Fibroblast of mammary gland (primary cell): Measurements from ENCODE around the gene DIO3.
"Not testable (repeated sequence)": the region's sequence is repeated elsewhere in the genome, so short reads cannot be mapped to it uniquely, and the experiment has no call there.

Experiments used
- DNase-seq: peaks from one replicate; pipeline ENCODE4 v3.0.0-alpha.2; 2010; ENCODE audit warnings: low read depth
- H3K4me3 ChIP-seq: 2 replicates; pipeline ENCODE4 v1.5.1; 2011; ENCODE audit warnings: low read depth, mild to moderate bottlenecking, low read length, moderate library complexity; ENCODE audit not compliant: control insufficient read depth
- TF ChIP-seq, protein P1 (sequence below): conservative IDR thresholded peaks from 2 replicates; pipeline ENCODE4 v1.5.1; 2011; ENCODE audit warnings: low read depth, low read length, inconsistent platforms; ENCODE audit not compliant: control insufficient read depth, insufficient read depth

Gene DIO3

DNA sequence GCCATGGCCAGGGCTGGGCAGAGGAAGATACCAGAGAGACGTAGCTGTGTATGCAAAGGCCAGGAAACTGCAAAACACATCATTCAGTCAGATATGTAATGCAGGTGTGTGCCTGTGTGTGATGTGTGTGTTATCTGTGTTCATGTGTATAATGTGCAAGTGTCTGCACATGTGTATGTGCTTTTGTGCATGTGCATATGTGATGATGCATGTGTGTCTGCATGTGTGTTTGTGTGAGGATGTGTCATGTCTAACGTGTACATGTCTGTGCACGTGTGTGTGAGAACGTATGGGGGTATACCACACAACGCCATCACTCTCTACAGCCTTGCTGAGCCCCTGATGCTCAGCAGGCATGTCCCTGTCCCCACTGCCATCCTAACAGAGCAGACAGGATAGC, 9.7 kb downstream of the DIO3 start:
- TF ChIP-seq, protein P1, sequence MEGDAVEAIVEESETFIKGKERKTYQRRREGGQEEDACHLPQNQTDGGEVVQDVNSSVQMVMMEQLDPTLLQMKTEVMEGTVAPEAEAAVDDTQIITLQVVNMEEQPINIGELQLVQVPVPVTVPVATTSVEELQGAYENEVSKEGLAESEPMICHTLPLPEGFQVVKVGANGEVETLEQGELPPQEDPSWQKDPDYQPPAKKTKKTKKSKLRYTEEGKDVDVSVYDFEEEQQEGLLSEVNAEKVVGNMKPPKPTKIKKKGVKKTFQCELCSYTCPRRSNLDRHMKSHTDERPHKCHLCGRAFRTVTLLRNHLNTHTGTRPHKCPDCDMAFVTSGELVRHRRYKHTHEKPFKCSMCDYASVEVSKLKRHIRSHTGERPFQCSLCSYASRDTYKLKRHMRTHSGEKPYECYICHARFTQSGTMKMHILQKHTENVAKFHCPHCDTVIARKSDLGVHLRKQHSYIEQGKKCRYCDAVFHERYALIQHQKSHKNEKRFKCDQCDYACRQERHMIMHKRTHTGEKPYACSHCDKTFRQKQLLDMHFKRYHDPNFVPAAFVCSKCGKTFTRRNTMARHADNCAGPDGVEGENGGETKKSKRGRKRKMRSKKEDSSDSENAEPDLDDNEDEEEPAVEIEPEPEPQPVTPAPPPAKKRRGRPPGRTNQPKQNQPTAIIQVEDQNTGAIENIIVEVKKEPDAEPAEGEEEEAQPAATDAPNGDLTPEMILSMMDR, result no peak

DNA sequence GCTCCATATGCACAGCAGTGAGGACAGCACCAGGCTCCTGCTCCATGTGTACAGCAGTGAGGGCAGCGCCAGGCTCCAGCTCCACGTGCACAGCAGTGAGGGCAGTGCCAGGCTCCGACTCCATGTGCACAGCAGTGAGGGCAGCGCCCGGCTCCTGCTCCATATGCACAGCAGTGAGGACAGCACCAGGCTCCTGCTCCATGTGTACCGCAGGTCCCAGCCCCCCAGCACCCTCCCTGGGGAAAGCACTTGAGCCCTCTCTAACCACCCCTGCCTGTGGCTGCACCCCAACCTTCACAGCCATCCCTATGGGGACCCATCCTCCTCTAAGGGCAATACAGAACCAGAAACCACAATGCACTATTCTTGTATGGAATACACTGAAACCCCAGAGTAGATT, 11.2 kb downstream of the DIO3 start:
- DNase-seq, H3K4me3 ChIP-seq: not testable (repeated sequence)

More for the DNA sequence above, 9.7 kb downstream of the DIO3 start:
- no peak overlapping the region for H3K4me3 ChIP-seq
- no peak for DNase-seq

DNA sequence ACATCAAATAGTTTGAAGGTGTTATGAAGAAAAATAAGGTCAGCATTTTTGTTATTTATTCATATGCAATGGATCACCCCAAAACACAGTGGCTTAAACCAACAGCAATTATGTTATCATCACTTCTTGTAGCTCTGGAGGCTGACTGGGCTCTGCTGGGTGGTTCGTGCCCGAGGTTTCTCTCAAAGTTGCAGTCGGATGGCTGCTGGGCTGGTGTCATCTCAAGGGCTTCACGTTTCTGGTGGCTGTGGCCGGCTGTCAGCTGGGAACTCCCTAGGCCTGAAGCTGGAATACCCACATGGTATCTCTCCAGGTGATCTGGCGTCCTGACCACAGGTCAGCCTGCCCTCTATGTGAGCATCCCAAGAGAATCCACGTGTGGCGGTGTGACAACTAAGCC, 12.0 kb downstream of the DIO3 start:
- DNase-seq, result no peak
- TF ChIP-seq, protein P1, result no peak
- no peak overlapping the region for H3K4me3 ChIP-seq

DNA sequence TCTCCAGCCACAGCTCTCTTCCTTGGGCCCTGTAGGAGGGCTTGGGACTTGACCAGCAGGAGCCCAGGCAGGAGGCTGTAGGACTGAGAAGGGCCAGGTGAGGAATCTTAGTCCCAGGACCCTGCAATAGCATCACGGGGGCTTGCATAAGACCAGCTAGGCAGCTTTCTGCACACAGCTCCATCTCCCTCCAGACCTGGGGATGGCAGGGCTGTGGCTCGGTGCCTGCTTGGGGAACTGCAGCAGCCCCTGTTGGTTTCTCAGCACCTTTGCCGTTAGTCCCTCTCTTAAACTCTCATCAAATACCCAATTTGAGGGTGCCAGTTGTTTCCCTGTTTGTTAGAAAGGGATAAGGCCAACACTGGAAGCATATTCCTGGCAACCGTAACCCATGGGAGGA, 14.3 kb downstream of the DIO3 start:
- H3K4me3 ChIP-seq, result no peak overlapping the region
- TF ChIP-seq, protein P1, result no peak
- DNase-seq, result no peak

DNA sequence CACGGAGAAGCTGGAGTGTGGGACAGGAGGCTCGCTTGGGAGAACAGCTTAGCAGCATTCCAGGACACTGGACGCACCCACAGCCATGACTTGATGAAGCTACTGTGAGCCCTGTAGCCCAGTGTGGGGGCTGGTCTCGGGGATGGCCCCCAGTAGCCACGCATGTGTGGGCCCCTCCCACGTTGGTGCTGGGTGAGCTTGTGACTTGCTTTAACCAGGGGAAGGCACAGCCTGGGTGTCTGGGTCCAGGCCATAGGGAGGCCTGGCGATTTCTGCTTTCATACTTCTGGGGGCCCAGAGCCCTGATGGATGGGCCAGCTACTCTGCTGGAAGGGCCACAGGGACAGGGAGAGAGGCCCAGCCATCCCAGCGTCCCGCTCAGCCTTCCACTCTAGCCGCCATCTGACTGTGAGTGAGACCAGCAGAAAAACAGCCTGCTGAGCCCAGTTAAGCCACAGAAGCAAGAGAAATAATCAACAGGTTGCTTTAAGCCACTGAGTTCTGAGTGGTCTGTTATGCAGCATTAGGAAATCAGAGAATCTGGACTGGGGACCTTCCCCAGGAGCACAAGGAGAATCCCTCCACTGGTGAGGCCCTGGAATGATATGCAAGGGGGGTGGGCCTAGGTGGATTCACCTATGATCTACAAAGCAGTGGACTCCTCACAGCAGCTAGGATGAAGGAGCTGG, 16.1 kb downstream of the DIO3 start:
- no peak overlapping the region for H3K4me3 ChIP-seq
- DNase-seq, result no peak
- TF ChIP-seq, protein P1, result no peak

DNA sequence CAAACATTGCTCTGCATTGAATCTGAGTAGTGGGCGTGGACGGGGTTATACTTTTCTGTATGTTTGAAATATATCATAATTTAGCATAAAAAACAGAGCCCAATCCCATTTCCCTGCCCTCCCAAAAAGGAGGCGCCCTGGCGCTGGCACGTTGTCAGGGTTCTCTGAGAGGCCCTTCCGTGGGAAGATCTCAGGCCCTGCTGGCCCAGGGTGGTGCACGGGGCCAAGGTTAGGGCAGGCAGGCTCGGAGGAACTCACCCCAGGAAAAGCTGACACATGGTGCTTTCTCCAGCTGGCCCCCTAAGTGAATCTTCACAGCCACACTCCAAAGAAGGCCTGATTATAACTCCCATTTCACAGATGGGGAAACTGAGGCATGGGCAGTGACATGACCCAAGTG, 17.2 kb downstream of the DIO3 start:
- TF ChIP-seq, protein P1, result no peak
- no peak for DNase-seq
- no peak overlapping the region for H3K4me3 ChIP-seq

DNA sequence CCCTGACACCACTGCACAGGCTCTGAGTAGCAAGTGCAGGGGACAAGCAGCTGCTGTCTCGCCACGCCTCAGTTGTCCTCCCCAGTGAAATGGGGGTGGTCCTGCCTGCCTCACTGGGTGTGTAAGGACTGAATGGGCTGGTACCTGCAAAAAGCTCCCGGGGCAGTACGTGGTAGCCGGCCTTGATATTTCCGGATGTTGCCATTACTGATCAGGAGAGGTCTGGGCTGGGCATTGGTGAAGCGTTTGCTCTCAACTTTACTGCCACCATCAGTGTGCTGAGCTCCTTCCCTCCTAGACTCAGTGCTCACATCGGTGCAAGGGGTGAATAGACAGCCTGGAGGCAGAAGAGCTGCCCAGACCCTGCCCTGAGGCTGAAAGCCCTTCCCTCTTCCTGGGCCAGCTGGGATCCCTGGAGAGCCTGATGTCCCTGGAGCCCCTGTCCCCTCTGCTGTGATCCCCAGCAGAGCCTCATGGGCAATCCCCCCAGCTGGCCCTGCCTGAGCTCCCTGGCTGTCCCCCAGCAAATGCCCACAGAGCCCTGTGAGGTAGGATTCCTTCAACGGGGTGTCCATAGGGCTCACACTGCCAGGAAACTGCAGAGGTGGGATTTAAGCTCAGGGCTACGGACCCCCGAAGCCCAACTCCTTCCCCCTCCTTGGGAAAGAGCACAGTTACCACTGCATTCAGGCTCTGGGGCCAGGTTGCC, 18.2 kb downstream of the DIO3 start:
- no peak for DNase-seq
- no peak overlapping the region for H3K4me3 ChIP-seq
- TF ChIP-seq, protein P1, result no peak
